Mesenchymal stem cell (in vitro differentiated cells and primary cell): ENCODE data around the gene ARL6IP1.

Source experiments
- DNase-seq: peaks from one replicate; pipeline ENCODE4 v3.0.0-alpha.2; 2013
- H2AFZ ChIP-seq: one replicate; pipeline ENCODE4 v1.6.1; 2013; ENCODE audit warnings: low read depth, mild to moderate bottlenecking, control low read depth, inconsistent platforms, low read length, moderate library complexity
- H2AK5ac ChIP-seq: 2 replicates; pipeline ENCODE4 v1.6.1; 2013; ENCODE audit warnings: low read length, moderate library complexity, mild to moderate bottlenecking, inconsistent platforms; ENCODE audit not compliant: severe bottlenecking
- H2BK120ac ChIP-seq: one replicate; pipeline ENCODE4 v1.6.1; 2013; ENCODE audit warnings: low read depth, mild to moderate bottlenecking, inconsistent platforms, low read length, moderate library complexity
- H2BK12ac ChIP-seq, 2 experiments: one replicate each; pipeline ENCODE4 v1.6.1; 2013; ENCODE audit warnings: inconsistent platforms in 2 of 2, low read length in 2 of 2, mild to moderate bottlenecking in 2 of 2, moderate library complexity in 2 of 2, control low read depth in 1 of 2
- H2BK15ac ChIP-seq: one replicate; pipeline ENCODE4 v1.6.1; 2013; ENCODE audit warnings: mild to moderate bottlenecking, low read depth, inconsistent platforms; ENCODE audit not compliant: poor library complexity, severe bottlenecking
- H2BK5ac ChIP-seq: 2 replicates; pipeline ENCODE4 v1.6.1; 2013; ENCODE audit warnings: low read depth, mild to moderate bottlenecking, low read length, control low read depth, inconsistent platforms; ENCODE audit not compliant: poor library complexity, severe bottlenecking
- H3K14ac ChIP-seq, 2 experiments: one replicate each; pipeline ENCODE4 v1.6.1; 2013; ENCODE audit warnings: inconsistent platforms in 2 of 2, low read length in 2 of 2, control low read depth in 1 of 2, mild to moderate bottlenecking in 1 of 2, moderate library complexity in 1 of 2
- H3K18ac ChIP-seq, 2 experiments: one replicate each; pipeline ENCODE4 v1.6.1; 2013; ENCODE audit warnings: inconsistent platforms in 2 of 2, low read length in 2 of 2, control low read depth in 1 of 2, low read depth in 1 of 2, mild to moderate bottlenecking in 1 of 2
- H3K23ac ChIP-seq, 2 experiments: one replicate each; pipeline ENCODE4 v1.6.1; 2013; ENCODE audit warnings: inconsistent platforms in 2 of 2, low read length in 2 of 2, mild to moderate bottlenecking in 2 of 2, moderate library complexity in 2 of 2, control low read depth in 1 of 2
- H3K27ac ChIP-seq: 2 replicates; pipeline ENCODE4 v1.5.1; 2013; ENCODE audit warnings: mild to moderate bottlenecking, moderate library complexity, low read length, control low read depth, inconsistent platforms; ENCODE audit not compliant: poor library complexity, severe bottlenecking
- H3K27me3 ChIP-seq, 2 experiments: 2 replicates each; pipeline versions ENCODE4 v1.6.1 to v1.7.0; 2013; ENCODE audit warnings: low read length in 2 of 2, mild to moderate bottlenecking in 2 of 2, moderate library complexity in 2 of 2, control low read depth in 1 of 2, inconsistent platforms in 1 of 2; ENCODE audit not compliant: control insufficient read depth in 1 of 2, insufficient read depth in 1 of 2
- H3K36me3 ChIP-seq, 2 experiments: 2 replicates each; pipeline versions ENCODE4 v1.6.1 to v1.7.0; 2013; ENCODE audit warnings: low read length in 2 of 2, control low read depth in 1 of 2, inconsistent platforms in 1 of 2, low read depth in 1 of 2, mild to moderate bottlenecking in 1 of 2; ENCODE audit not compliant: insufficient read depth in 2 of 2, control insufficient read depth in 1 of 2
- H3K4ac ChIP-seq, 2 experiments: one replicate each; pipeline ENCODE4 v1.6.1; 2013; ENCODE audit warnings: inconsistent platforms in 2 of 2, low read length in 2 of 2, mild to moderate bottlenecking in 2 of 2, moderate library complexity in 2 of 2, control low read depth in 1 of 2, low read depth in 1 of 2
- H3K4me1 ChIP-seq: 2 replicates; pipeline ENCODE4 v1.6.1; 2013; ENCODE audit warnings: low read depth, low read length, control low read depth; ENCODE audit not compliant: control insufficient read depth, insufficient read depth
- H3K4me2 ChIP-seq: 2 replicates; pipeline ENCODE4 v1.6.1; 2013; ENCODE audit warnings: low read length, mild to moderate bottlenecking, inconsistent platforms; ENCODE audit not compliant: poor library complexity, severe bottlenecking
- H3K4me3 ChIP-seq, 2 experiments: 2 replicates each; pipeline versions ENCODE4 v1.5.1 to v1.7.0; 2013; ENCODE audit warnings: low read length in 2 of 2, mild to moderate bottlenecking in 2 of 2, control low read depth in 1 of 2, low read depth in 1 of 2; ENCODE audit not compliant: insufficient read depth in 1 of 2
- H3K79me1 ChIP-seq: replicated peaks from 2 replicates; pipeline ENCODE4 v1.6.1; 2013; ENCODE audit warnings: mild to moderate bottlenecking, control low read depth, low read length, inconsistent platforms; ENCODE audit not compliant: poor library complexity, severe bottlenecking
- H3K9ac ChIP-seq: 2 replicates; pipeline ENCODE4 v1.7.0; 2013; ENCODE audit warnings: mild to moderate bottlenecking, low read length, moderate library complexity
- H3K9me3 ChIP-seq: 2 replicates; pipeline ENCODE4 v1.7.0; 2013; ENCODE audit warnings: mild to moderate bottlenecking, low read length; ENCODE audit not compliant: control insufficient read depth
- H4K8ac ChIP-seq: one replicate; pipeline ENCODE4 v1.6.1; 2013; ENCODE audit warnings: inconsistent platforms, mild to moderate bottlenecking, low read length, moderate library complexity
- H4K91ac ChIP-seq: one replicate; pipeline ENCODE4 v1.6.1; 2013; ENCODE audit warnings: mild to moderate bottlenecking, low read length, inconsistent platforms
- WGBS: methylation state at CpG from one replicate; pipeline ENCODE4 v1.1.7; 2013; ENCODE audit warnings: mixed read lengths; 5-methylcytosine and 5-hydroxymethylcytosine counted together

The ARL6IP1 gene

DNA sequence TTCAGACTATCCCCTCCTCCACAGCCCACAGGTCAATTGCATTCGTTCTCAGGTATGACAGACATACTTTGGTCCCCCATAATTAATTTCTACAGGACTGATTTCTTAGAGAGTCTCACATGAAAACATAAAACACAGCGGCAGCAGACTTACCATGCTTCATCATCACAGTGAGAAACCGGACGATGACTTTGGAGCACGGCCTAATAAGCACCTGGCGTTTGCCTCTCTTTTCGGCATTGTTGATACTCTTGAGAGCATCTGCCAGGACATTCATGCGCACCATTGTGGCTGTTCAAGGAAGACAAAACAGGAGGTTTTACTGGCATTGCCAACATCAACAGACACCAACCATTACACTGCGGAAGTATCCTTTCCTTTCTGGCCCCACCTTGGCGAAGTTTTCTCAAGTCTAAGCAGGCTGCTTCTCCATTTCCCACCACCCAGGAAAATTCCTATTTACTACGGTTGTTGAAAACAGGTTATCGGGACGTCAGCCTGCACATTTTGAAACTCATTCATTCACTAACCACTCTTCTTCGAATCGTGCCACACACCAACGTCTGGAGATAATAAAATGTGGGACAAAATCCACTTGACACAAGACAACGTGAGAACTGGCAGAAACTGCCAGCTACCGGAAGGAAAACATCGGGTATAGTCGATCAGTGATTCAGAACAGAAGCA lies 12.4 kb downstream of the ARL6IP1 start:
- Histone ChIP-seq H2BK5ac (no peak overlapping the region), H2BK12ac (no peak overlapping the region), H3K27ac (no peak overlapping the region), H3K18ac (no peak overlapping the region), H3K4ac (peak overlapping the region in 1 of 2 experiments; percentile 32), H4K91ac (no peak overlapping the region), H4K8ac (no peak overlapping the region), H2BK15ac (no peak overlapping the region), H3K4me3 (peak overlapping the region; percentile 42 to 80), H3K36me3 (peaks cover 39 to 77% of the 10 kb centered on the region in 2 experiments), H2AK5ac (no peak overlapping the region), H3K27me3 (no peaks in the 10 kb centered on the region), H3K9me3 (no peaks in the 10 kb centered on the region), H2AFZ (no peak overlapping the region), H3K79me1 (peaks cover 2% of the 10 kb centered on the region), H3K9ac (peak overlapping the region; percentile 93), H3K14ac (no peak overlapping the region), H3K23ac (no peak overlapping the region), H2BK120ac (no peak overlapping the region), H3K4me1 (peaks cover 12% of the 10 kb centered on the region), H3K4me2 (peak overlapping the region; percentile 71)
- no peak for DNase-seq
- WGBS: 21% methylated on average over 20 of the region's 20 CpGs

DNA sequence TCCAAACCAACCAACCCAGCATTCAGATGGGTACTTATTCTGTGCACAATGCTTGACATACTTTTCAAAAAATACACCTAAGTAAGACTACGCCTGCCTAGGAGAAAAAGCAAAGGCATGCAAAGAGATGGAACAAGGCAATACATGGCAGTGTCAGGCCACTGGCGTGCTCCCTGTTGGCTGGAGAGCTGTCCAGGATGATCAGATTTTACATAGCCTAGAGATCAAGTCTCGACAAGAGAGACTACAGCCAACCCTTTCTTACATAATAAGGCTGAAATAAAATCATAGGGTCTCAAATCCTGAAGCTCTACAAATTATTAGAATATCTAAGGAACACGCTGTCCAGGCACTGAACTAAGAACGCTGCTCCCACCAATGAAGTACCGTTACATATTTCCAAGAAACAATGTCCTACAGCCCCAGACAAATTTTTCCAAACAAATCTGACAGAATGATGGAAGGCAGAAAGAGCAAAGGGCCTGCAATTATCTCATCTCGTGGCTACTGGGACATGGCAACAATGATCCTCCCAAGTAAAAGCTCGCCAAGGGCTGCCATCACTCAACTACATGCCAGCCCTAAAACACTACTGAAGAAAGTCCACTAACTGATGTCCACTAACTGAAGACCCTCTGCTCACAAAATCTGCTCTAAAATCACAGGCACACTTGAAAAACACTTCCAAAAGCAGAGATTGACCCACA lies 16.3 kb downstream of the ARL6IP1 start:
- Histone ChIP-seq H3K4ac (no peak overlapping the region), H2BK5ac (no peak overlapping the region), H3K27ac (no peak overlapping the region), H3K9ac (peak overlapping the region; percentile 38), H3K27me3 (no peaks in the 10 kb centered on the region), H3K9me3 (no peaks in the 10 kb centered on the region), H3K4me3 (peak overlapping the region in 1 of 2 experiments; percentile 54), H2AFZ (no peak overlapping the region), H3K18ac (no peak overlapping the region), H3K4me2 (peak overlapping the region; percentile 10), H3K23ac (no peak overlapping the region), H2BK15ac (no peak overlapping the region), H2AK5ac (no peak overlapping the region), H3K4me1 (peaks cover 12% of the 10 kb centered on the region), H3K36me3 (peaks cover 42 to 70% of the 10 kb centered on the region in 2 experiments), H2BK120ac (no peak overlapping the region), H4K91ac (no peak overlapping the region), H4K8ac (no peak overlapping the region), H3K79me1 (no peaks in the 10 kb centered on the region), H3K14ac (no peak overlapping the region), H2BK12ac (no peak overlapping the region)
- DNase-seq: no peak
- 77% methylated on average over 8 of the region's 8 CpGs for WGBS

DNA sequence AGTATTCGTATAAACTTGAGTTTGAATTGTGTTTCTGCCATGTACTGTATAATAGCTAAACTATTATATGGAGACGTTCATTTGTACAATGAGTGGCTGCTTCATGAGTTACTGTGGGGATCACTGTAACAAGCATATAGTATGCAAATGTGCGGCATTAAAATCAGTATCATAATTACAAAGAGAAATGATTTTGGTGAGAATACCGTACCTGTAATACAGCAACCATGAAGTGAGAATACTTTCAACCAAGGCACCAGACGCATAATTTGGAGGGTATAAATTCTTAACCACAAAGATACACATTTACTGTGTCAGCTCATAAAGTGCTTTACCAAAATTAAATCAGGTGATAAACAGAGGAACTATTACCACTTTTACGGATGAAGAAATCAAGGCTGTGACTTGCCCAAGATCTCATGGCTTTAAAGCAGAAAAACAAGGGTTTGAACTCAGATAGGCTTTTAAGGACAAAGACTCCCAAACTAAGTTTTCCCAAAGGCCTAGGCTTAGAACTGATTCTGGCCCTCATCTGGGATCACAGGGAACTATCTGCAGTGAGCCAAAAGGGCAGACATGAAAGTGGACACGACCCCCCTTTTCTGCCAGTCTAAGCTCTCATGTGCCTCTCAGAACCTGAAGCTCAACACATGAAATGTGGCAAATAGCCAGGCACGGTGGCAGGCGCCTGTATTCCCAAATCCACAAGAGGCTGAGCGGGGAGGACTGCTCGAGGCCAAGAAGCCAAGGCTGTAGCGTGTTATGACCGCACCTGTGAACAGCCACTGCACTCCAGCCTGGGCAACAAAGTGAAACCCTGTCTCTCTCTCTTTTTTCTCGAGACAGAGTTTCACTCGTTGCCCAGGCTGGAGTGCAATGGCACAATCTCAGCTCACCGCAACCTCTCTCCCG lies 17.7 kb downstream of the ARL6IP1 start:
- H3K27ac ChIP-seq: no peak overlapping the region
- H3K4ac ChIP-seq: no peak overlapping the region
- no peak overlapping the region for H4K8ac ChIP-seq
- H3K4me2 ChIP-seq: no peak overlapping the region
- H3K79me1 ChIP-seq: no peaks in the 10 kb centered on the region
- no peak overlapping the region for H2BK12ac ChIP-seq
- H2AK5ac ChIP-seq: no peak overlapping the region
- H3K36me3 ChIP-seq: peaks cover 47 to 71% of the 10 kb centered on the region in 2 experiments
- H3K14ac ChIP-seq: no peak overlapping the region
- no peak overlapping the region for H3K4me3 ChIP-seq
- peaks cover 12% of the 10 kb centered on the region for H3K4me1 ChIP-seq
- no peak overlapping the region for H2AFZ ChIP-seq
- no peak overlapping the region for H4K91ac ChIP-seq
- H2BK120ac ChIP-seq: no peak overlapping the region
- no peak overlapping the region for H2BK15ac ChIP-seq
- no peak overlapping the region for H3K18ac ChIP-seq
- WGBS: 93% methylated on average over 17 of the region's 17 CpGs
- H2BK5ac ChIP-seq: no peak overlapping the region
- H3K9me3 ChIP-seq: no peaks in the 10 kb centered on the region
- no peaks in the 10 kb centered on the region for H3K27me3 ChIP-seq
- no peak for DNase-seq
- H3K23ac ChIP-seq: no peak overlapping the region
- no peak overlapping the region for H3K9ac ChIP-seq
